ENCODE measurements around the gene CA12.

CA12 gene

DNA sequence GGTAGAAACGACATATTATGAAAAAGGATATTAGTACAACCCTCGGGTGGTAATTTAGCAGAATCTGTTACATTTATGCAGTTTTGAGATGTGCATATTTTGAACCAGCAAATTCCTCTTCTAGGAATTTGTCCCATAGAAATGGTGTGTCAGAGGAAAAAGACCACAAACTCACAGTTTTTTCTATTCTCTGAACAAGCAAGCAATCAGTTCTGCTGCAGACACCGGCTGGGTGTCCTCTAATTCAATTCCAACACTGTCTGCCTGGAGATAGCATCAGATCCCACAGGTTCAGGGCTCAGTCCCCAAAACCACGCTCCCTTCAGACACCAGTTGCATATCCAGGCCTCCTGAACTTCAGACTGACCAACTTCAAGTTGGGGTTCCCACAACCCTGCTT is 67.8 kb downstream of the CA12 start:
- TF ChIP-seq, protein P1, sequence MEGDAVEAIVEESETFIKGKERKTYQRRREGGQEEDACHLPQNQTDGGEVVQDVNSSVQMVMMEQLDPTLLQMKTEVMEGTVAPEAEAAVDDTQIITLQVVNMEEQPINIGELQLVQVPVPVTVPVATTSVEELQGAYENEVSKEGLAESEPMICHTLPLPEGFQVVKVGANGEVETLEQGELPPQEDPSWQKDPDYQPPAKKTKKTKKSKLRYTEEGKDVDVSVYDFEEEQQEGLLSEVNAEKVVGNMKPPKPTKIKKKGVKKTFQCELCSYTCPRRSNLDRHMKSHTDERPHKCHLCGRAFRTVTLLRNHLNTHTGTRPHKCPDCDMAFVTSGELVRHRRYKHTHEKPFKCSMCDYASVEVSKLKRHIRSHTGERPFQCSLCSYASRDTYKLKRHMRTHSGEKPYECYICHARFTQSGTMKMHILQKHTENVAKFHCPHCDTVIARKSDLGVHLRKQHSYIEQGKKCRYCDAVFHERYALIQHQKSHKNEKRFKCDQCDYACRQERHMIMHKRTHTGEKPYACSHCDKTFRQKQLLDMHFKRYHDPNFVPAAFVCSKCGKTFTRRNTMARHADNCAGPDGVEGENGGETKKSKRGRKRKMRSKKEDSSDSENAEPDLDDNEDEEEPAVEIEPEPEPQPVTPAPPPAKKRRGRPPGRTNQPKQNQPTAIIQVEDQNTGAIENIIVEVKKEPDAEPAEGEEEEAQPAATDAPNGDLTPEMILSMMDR (conservative IDR thresholded peaks at IDR 0.05; ENCODE audit: control insufficient read depth, insufficient read depth, low read depth, low read length) = no peak

DNA sequence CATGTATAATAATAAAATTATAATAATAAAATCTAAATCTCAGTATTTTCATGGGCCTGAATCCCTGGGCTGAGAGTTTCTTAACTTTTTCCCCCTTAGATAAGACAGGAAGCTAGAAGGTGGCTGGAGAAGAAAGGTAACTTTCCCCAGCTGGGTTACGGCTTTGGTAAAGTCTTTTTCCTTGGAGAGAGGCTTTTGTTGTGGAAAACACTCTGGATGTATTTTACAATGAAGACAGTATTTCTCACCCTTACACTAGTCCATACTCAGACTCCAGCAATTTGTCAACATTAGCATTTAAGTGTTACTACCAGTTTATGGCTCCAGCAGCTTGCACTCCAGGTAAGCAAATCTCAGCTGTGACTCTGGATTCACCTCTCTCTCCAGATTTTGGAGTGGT is 69.4 kb downstream of the CA12 start:
- no peak overlapping the region for H3K4me3 ChIP-seq (ENCODE audit: control insufficient read depth, low read depth, low read length)
- TF ChIP-seq, protein P1 (conservative IDR thresholded peaks at IDR 0.05; ENCODE audit: control insufficient read depth, insufficient read depth, low read depth, low read length) = no peak
- DNase-seq (ENCODE audit: low read depth) = no peak

More for the DNA sequence above, 67.8 kb downstream of the CA12 start:
- DNase-seq (ENCODE audit: low read depth) = no peak
- H3K4me3 ChIP-seq (ENCODE audit: control insufficient read depth, low read depth, low read length) = no peak overlapping the region

DNA sequence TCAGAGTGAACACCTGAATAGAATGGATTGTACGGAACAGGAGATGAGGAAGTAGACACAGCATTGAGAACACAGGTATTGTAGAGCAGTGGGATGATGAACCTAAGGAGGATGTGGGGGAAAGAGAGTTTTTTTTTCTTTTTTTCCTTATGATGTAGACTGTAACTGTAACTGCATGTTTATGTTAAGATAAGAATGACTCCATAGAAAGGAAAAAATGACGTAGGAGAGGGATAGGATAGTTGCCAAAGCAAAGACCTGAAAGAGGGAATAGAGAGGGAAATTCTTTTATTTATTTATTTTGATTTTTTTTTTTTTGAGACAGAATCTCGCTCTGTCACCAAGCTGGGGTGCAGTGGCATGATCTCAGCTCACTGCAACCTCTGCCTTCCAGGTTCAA is 71.0 kb downstream of the CA12 start:
- DNase-seq (ENCODE audit: low read depth) = no peak
- no peak overlapping the region for H3K4me3 ChIP-seq (ENCODE audit: control insufficient read depth, low read depth, low read length)
- TF ChIP-seq, protein P1 (conservative IDR thresholded peaks at IDR 0.05; ENCODE audit: control insufficient read depth, insufficient read depth, low read depth, low read length) = no peak

DNA sequence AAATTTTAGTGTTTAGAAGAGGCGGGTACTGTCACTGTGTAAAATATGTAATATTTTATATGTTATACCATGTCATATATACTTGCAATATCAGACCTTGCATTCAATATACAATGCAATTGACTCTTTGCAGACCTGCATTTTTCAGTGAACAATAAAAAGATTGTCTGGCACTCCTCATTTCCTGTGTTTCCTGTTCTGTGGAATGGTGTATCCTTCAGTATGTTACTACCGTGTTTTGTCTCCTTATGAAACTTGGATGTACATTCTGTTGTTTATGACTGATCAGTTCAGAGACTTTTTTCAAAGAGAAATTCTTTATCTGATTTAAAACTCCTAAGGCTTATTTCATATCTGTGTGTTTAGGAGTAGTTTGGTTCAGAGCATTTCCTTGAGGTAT is 72.7 kb downstream of the CA12 start:
- H3K4me3 ChIP-seq (ENCODE audit: control insufficient read depth, low read depth, low read length) = no peak overlapping the region
- TF ChIP-seq, protein P1 (conservative IDR thresholded peaks at IDR 0.05; ENCODE audit: control insufficient read depth, insufficient read depth, low read depth, low read length) = no peak
- DNase-seq (ENCODE audit: low read depth) = no peak

DNA sequence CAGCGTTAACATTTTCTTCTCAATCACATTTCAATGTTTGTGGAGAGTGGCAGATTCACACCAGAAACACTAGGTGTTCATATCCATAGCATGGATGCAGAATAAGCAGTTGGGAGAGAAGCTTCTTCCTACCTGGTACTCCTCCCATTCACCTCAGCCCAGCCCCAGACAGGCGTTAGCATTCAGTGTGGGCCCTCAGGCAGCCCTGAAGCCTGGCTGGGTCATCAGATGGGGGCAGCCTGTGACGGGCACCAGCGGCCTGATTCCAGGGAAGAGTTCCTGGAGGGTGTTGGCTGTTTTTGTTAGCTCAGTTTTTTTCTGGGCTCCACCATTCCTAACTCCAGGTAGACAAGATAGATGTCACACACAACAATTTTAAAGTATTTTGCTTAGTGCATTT is 73.2 kb downstream of the CA12 start:
- no peak for DNase-seq (ENCODE audit: low read depth)
- H3K4me3 ChIP-seq (ENCODE audit: control insufficient read depth, low read depth, low read length) = no peak overlapping the region
- TF ChIP-seq, protein P1 (conservative IDR thresholded peaks at IDR 0.05; ENCODE audit: control insufficient read depth, insufficient read depth, low read depth, low read length) = no peak

DNA sequence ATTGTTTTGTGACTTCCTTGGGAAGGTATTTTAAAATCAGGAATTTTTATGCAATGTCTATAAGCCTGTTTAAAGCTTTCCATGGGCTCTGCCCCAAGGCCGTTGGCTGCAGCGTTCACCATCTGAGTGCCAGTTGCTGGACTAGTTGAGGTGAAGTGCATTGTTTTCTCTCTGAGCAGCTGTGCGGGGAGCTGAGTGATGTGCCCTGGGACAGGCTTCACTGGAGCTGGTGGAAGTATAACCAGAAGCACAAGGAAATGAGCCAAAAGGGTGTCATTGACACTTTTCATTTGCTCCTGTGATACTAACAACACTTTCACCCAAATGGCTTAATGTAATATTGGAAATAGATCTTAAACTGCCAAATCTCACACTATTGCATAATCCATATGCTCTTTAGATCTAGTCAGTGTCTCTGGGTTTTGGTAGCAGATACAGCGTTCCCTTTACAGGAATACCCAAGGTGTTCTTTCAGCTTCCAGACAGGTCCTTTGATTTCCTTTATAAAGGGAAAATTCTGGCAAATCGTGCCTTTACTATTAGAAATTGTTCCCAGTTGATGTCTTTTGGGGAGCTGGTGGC is 75.1 kb downstream of the CA12 start:
- DNase-seq (ENCODE audit: low read depth) = no peak
- TF ChIP-seq, protein P1 (conservative IDR thresholded peaks at IDR 0.05; ENCODE audit: control insufficient read depth, insufficient read depth, low read depth, low read length) = no peak
- no peak overlapping the region for H3K4me3 ChIP-seq (ENCODE audit: control insufficient read depth, low read depth, low read length)

DNA sequence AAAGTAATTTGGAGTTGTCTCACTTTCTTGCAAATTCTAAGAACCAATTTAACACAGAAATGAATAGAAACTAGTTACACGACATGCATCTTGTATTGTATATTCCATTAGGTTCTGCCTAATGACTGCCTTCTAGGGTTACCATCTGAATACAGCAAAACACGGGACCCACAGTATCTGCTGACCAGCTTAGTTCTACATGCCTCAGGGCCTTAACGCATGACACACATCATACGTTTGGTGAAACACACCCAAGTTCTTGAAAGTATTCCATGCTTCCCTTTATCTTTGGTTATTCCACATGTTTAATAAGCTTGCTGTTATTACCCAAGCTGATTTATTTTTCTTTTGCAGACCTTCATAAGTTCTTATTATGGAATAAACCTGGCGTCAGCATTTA is 76.4 kb downstream of the CA12 start:
- TF ChIP-seq, protein P1 (conservative IDR thresholded peaks at IDR 0.05; ENCODE audit: control insufficient read depth, insufficient read depth, low read depth, low read length) = no peak
- no peak for DNase-seq (ENCODE audit: low read depth)
- no peak overlapping the region for H3K4me3 ChIP-seq (ENCODE audit: control insufficient read depth, low read depth, low read length)
